Islet of Langerhans (tissue), 1 donor: Measurements from ENCODE around the gene CBFA2T3.

Experiments used
- FAIRE-seq: peaks from one replicate; lab custom pipeline; 2011; peaks lifted over from hg19 to GRCh38; lab: Jason Lieb, UNC

The CBFA2T3 gene

GRCh38 chr16:88836791-88837190 is 140.2 kb downstream of the CBFA2T3 start:
- FAIRE-seq, result no peak

DNA sequence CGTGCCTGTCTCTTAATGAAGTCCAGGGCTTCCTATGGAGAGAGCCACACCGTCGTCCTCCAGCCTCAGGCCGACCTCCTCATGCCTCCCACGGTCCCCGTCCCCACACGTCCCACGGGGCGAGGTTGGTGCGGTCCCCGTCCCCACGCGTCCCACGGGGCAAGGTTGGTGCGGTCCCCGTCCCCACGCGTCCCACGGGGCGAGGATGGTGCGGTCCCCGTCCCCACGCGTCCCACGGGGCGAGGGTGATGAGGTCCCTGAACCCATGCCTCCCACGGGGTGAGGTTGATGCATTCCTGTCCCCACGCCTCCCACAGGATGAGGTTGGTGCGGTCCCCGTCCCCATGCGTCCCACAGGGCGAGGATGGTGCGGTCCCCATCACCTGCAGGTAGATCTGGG is 141.2 kb downstream of the CBFA2T3 start:
- FAIRE-seq, result no peak

DNA sequence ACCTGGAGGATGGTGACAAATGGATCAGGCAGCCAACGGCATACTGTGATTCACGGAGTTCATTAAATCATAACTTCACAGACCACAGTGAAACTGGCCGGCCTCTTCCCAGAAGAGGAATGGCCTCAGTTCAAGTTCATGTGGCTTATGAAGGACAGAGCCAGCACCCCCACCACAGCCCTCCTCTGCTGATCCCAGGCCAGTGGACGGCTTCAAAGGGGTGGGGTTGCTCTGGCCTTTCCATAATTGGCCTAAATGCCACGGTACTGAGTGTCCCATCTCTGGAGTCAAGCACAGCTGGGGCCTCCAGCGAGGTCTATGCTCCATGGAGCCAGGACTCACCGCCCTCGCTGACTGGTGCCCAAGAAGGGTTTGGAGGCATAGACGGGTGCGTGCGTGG is 141.6 kb downstream of the CBFA2T3 start:
- FAIRE-seq, result no peak

DNA sequence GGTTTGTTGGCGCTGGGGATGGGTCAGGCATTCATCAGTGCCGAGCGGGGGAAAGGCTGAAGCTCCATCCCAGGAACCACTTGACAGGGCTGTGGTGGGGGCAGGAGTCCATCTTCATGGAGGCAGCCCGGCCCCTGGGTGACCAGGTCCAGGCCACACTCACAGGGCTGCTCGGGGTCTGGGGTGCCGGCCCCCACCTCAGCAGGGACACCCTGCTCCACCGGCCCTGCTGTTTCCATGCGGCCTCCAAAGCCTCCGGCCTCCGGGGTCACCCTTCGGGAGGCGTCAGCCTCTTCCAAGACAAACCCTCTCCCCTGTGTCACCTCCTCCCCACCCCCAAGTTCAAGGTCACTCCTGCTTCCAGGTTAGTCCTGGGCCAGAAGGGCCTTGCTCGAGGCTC is 142.3 kb downstream of the CBFA2T3 start:
- FAIRE-seq, result no peak

DNA sequence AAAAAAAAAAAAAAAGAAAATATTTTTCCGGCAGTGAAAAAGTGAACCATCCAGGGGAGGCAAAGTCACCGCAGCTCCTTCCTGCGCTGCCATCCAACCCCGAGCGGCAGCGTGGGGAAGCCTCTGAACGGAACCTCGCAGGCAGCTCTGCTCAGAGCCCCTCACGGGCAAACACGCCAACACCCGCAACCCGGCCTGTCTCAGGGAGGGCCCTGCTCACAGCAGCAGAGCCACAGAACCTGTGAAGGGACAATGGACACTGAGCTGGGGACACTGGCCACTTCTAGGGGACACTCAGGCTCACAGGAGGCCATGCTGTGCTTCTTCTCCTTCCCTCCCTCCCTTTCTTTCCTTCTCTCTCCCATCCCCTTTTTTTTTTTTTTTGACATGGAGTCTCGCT is 143.9 kb downstream of the CBFA2T3 start:
- FAIRE-seq, result no peak

DNA sequence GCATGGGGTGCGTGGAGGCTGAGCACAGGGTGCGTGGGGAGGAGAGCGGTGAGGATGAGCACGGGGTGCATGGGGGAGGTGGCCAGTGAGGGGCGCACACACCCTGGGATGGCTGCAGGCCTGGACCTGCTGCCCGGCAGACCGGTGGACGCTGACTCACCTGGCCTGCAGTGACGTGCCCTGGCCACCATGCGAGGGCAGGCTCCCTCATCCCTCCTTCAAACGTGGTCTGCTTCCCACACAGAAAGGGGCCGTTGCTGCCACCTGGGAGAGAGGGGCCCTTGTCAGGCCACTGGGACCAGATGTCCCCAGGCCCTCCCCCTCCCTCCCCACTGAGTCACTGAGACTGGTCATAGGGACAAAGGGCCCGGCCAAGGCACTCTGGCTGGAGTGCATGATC is 145.2 kb downstream of the CBFA2T3 start:
- no peak for FAIRE-seq

- no peak for FAIRE-seq
Observed at GRCh38 chr16:88830783-88831182, 146.2 kb downstream of the CBFA2T3 start.

DNA sequence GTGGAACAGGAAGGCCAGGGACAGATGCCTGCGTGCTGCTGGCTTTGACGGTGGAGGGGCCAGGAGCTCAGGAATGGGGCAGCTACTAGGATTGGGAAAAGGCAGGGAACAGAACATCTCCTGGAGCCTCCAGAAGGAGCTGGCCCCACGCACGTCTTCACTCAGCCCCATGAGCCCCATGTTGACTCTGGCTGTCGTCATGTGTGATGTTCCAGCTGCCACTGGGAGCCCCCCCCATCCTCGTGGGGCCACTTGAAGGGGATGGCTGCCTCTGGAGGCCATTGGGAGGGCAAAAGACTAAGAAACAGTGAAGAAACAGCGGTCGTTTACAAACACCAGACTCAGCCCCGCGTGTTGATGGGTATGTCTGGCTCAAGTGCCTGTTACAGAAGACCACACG is 146.7 kb downstream of the CBFA2T3 start:
- no peak for FAIRE-seq

- no peak for FAIRE-seq
Observed at GRCh38 chr16:88828711-88829110, 148.3 kb downstream of the CBFA2T3 start.

- FAIRE-seq, result no peak
Observed at GRCh38 chr16:88827727-88828126, 149.3 kb downstream of the CBFA2T3 start.

DNA sequence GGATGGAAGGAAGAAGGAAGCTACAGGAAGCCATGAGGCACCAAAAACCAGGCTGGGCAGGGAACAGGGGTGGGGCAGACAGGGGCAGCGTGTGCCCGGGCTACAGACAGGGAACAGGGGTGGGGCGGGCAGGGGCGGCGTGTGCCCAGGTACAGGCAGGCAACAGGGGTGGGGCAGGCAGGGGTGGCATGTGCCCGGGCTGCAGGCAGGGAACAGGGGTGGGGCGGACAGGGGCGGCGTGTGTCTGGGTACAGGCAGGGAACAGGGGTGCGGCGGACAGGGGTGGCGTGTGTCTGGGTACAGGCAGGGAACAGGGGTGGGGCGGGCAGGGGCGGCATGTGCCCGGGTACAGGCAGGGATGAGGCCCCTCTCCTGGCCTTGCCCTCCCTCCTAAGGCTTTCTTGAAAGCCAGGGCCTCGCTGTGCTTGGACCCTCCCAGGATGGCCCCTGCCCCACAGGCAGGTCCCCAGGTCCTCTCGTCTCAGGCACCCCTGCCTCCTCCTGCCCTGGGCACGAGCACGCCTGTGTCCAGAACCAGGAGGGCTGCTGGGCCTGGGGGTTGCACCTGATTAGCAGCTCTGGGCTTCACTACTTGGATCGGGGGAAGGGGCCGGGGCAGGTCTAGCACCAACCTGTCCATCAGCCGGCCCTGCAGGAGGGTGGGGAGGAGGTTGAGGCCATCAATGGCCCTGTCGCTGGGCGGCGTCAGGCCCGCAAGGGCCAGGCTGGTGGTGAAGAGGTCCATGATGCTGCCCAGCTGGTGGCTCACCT is 150.8 kb downstream of the CBFA2T3 start:
- no peak for FAIRE-seq

- no peak for FAIRE-seq
Observed at GRCh38 chr16:88825146-88825545, 151.9 kb downstream of the CBFA2T3 start.
